Caco-2 (cell line): ENCODE measurements around the gene FOXRED1. TPM values are rescaled to one million over a fixed set of nuclear protein-coding genes. Genes with fewer than 3 reads are reported as not detected.
A peak's percentile ranks its signal among the peaks of the same experiment; 100 is the strongest.

Experiments
- BruUV-seq: library from RNA; stranded (reverse); fragments of 400-500 nt; replicated peaks from 2 replicates; lab custom pipeline; 2021; lab: Mats Ljungman, UMichigan
- CTCF ChIA-PET: fragments of 300-600 bp; sonication (Branson Sonifier 250); formaldehyde crosslinking; loops from one replicate; lab custom pipeline; 2022; ENCODE audit warnings: antibody characterized with exemption; lab: Charles Lee
- POLR2A ChIA-PET: fragments of 300-600 bp; sonication (Branson Sonifier 250); formaldehyde crosslinking; loops from one replicate; lab custom pipeline; 2022; ENCODE audit warnings: antibody characterized with exemption; lab: Charles Lee
- DNase-seq, 2 experiments: peaks; one replicate each; pipeline versions ENCODE4 v3.0.0 to v3.0.0-alpha.2; 2020 to 2022
- H3K27me3 ChIP-seq: replicated peaks from 2 replicates; pipeline ENCODE4 v1.6.0; 2011; ENCODE audit warnings: low read length; ENCODE audit not compliant: control insufficient read depth, insufficient read depth
- H3K36me3 ChIP-seq: 2 replicates; pipeline ENCODE4 v1.5.1; 2011; ENCODE audit warnings: low read length; ENCODE audit not compliant: control insufficient read depth, insufficient read depth
- H3K4me1 ChIP-seq: fragments of 250-450 bp; sonication (Bioruptor Pico); 2 replicates; pipeline ENCODE4 v1.5.1; 2020; ENCODE audit warnings: mild to moderate bottlenecking
- H3K4me3 ChIP-seq: 2 replicates; pipeline ENCODE4 v1.5.1; 2011; ENCODE audit warnings: low read depth, mild to moderate bottlenecking, control low read depth, low read length
- H3K9me3 ChIP-seq: fragments of 250-450 bp; sonication (Bioruptor Pico); 2 replicates; pipeline ENCODE4 v1.5.1; 2020; ENCODE audit warnings: mild to moderate bottlenecking, moderate library complexity
- H3K27ac Mint-ChIP-seq: one replicate; pipeline ENCODE4 v1.8.0; 2022; ENCODE audit warnings: mixed read lengths; ENCODE audit not compliant: unreplicated experiment
- H3K27me3 Mint-ChIP-seq: one replicate; pipeline ENCODE4 v1.8.0; 2022; ENCODE audit warnings: mixed read lengths; ENCODE audit not compliant: insufficient read depth, unreplicated experiment
- H3K36me3 Mint-ChIP-seq: one replicate; pipeline ENCODE4 v1.8.0; 2022; ENCODE audit warnings: mild to moderate bottlenecking, mixed read lengths; ENCODE audit not compliant: insufficient read depth, unreplicated experiment
- H3K4me1 Mint-ChIP-seq: one replicate; pipeline ENCODE4 v1.8.0; 2022; ENCODE audit warnings: low read depth, mixed read lengths; ENCODE audit not compliant: unreplicated experiment
- H3K4me3 Mint-ChIP-seq: one replicate; pipeline ENCODE4 v1.8.0; 2022; ENCODE audit warnings: mild to moderate bottlenecking, moderate library complexity, mixed read lengths; ENCODE audit not compliant: unreplicated experiment
- H3K9me3 Mint-ChIP-seq: one replicate; pipeline ENCODE4 v1.8.0; 2022; ENCODE audit warnings: mixed read lengths; ENCODE audit not compliant: unreplicated experiment
- intact Hi-C: fragments of 100-400 bp; cut with micrococcal nuclease; formaldehyde crosslinking; loops from one replicate; pipeline ENCODE4 v1.10.0; 2022; ENCODE audit not compliant: unreplicated experiment
- total RNA-seq: library from RNA; stranded (reverse); gene quantifications from 2 replicates; pipeline ENCODE4 v1.2.3, GENCODE V29; 2022
- TF ChIP-seq, protein P1 (sequence below), 2 experiments: fragments of 200-600 bp in 1 of 2; IDR thresholded peaks; 1 replicate in 1 of 2; 2 replicates in 1 of 2; pipeline versions ENCODE4 v1.5.1 to v1.8.0; 2011 to 2022; ENCODE audit warnings: antibody characterized with exemption in 1 of 2, control low read depth in 1 of 2, inconsistent platforms in 1 of 2, low read depth in 1 of 2, low read length in 1 of 2, mild to moderate bottlenecking in 1 of 2, moderate library complexity in 1 of 2; ENCODE audit not compliant: insufficient read depth in 1 of 2, severe bottlenecking in 1 of 2, unreplicated experiment in 1 of 2

Gene FOXRED1
- total RNA-seq, 1 experiment from 2014 or later, result 91.7 TPM

DNA sequence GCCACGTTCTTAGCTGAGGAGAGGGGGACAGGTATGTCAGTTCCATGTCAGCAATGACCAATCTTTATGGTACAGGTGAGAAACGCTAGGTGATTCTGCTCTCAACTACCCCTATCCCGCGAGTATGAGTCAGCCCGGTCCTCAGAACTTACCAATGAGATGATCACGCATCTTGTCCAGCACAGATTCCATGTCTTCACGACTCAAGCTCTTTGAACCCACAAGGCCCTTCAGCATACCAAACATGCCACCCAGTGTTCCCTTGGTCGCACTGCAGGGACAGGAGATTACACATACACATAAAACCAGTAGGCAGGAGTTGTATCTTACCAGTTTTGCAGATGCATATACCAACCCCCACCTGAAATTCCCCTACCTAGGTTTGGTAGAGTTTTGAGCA is 3.1 kb upstream of the FOXRED1 start:
- H3K36me3 ChIP-seq, result peaks cover 12% of the 10 kb centered on the region
- BruUV-seq, result no TSS peak
- Mint-ChIP-seq H3K27me3 (no peaks in the 10 kb centered on the region), H3K4me3 (no peak overlapping the region), H3K9me3 (no peaks in the 10 kb centered on the region), H3K36me3 (peaks cover 94% of the 10 kb centered on the region), H3K4me1 (peaks cover 11% of the 10 kb centered on the region), H3K27ac (peak overlapping the region; percentile 30)
- peaks cover 6% of the 10 kb centered on the region for H3K4me1 ChIP-seq
- POLR2A ChIA-PET, result interaction anchor here (0.6 kb wide), 1 partner anchor 54 kb away, joined by 4 read pairs; the partner anchor contains the start of gene FAM118B
- DNase-seq, result no peak
- TF ChIP-seq, protein P1, sequence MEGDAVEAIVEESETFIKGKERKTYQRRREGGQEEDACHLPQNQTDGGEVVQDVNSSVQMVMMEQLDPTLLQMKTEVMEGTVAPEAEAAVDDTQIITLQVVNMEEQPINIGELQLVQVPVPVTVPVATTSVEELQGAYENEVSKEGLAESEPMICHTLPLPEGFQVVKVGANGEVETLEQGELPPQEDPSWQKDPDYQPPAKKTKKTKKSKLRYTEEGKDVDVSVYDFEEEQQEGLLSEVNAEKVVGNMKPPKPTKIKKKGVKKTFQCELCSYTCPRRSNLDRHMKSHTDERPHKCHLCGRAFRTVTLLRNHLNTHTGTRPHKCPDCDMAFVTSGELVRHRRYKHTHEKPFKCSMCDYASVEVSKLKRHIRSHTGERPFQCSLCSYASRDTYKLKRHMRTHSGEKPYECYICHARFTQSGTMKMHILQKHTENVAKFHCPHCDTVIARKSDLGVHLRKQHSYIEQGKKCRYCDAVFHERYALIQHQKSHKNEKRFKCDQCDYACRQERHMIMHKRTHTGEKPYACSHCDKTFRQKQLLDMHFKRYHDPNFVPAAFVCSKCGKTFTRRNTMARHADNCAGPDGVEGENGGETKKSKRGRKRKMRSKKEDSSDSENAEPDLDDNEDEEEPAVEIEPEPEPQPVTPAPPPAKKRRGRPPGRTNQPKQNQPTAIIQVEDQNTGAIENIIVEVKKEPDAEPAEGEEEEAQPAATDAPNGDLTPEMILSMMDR (IDR thresholded peaks at IDR 0.05; ENCODE audit: insufficient read depth in 1 of 2, low read depth in 1 of 2, low read length in 1 of 2, severe bottlenecking in 1 of 2, unreplicated experiment in 1 of 2), result no peak
- intact Hi-C loops, result loop anchor here (5.0 to 10.0 kb wide), 2 partner anchors 344 to 671 kb away; partner anchors contain the start of gene STT3A
- no peaks in the 10 kb centered on the region for H3K27me3 ChIP-seq
- no peaks in the 10 kb centered on the region for H3K9me3 ChIP-seq
- CTCF ChIA-PET, result interaction anchor here (0.6 kb wide), 1 partner anchor 333 kb away, joined by 3 read pairs; no protein-coding TSS in a partner anchor
- no peak overlapping the region for H3K4me3 ChIP-seq

DNA sequence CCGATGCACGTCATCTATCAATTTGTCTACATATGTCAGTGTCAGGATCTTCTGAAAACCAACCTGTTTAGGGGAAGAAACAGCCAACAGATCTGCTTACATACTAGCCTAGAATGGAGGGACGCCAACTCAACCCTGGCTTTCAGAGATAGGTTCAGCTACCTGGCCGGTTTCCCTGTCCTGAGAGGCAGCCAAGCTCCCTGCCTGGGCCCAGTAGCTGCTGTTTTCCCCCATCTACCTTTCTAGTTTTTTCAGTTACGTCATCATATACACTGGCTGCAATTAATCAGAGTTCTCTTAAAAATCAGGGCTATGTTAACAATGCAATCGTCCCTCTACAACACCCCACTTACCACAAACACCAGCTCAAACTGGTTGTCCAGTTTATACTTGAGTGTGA is 1.3 kb upstream of the FOXRED1 start:
- H3K4me3 Mint-ChIP-seq, result peak overlapping the region; percentile 91
- peaks cover 11% of the 10 kb centered on the region for H3K4me1 Mint-ChIP-seq
- Histone ChIP-seq H3K27me3 (no peaks in the 10 kb centered on the region), H3K36me3 (peaks cover 12% of the 10 kb centered on the region), H3K4me1 (peaks cover 6% of the 10 kb centered on the region), H3K4me3 (peak overlapping the region; percentile 93), H3K9me3 (no peaks in the 10 kb centered on the region)
- intact Hi-C loops, result loop anchor here (1.0 to 10.0 kb wide), 4 partner anchors 56 to 673 kb away; partner anchors contain the start of genes CDON, FAM118B, RPUSD4 and STT3A
- no peak for DNase-seq
- H3K9me3 Mint-ChIP-seq, result no peaks in the 10 kb centered on the region
- H3K36me3 Mint-ChIP-seq, result peaks cover 83% of the 10 kb centered on the region
- H3K27ac Mint-ChIP-seq, result peak overlapping the region; percentile 91
- BruUV-seq, result TSS peak; percentile 49
- CTCF ChIA-PET, result no interaction called here
- no peaks in the 10 kb centered on the region for H3K27me3 Mint-ChIP-seq
- POLR2A ChIA-PET, result no interaction called here
- TF ChIP-seq, protein P1 (IDR thresholded peaks at IDR 0.05; ENCODE audit: insufficient read depth in 1 of 2, low read depth in 1 of 2, low read length in 1 of 2, severe bottlenecking in 1 of 2, unreplicated experiment in 1 of 2), result no peak

DNA sequence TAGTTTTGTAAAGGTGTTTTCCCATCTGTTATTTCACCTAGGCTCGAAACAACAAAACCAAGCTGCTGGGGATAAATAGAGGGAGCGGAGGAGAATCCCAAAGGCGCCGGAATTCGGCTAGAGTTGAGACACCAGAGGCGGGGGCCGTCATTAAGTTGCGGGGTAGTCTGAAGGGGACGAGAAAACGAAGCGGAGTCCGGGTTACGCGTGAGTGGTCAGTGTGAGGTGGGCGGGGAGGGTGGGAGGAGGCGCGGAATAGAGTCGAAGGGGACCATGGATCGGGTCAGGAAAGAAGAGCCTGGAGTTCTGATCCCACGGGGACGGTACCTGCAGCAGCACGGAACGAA is 620 bp upstream of the FOXRED1 start:
- H3K4me3 Mint-ChIP-seq, result peak overlapping the region; percentile 91
- peaks cover 11% of the 10 kb centered on the region for H3K4me1 Mint-ChIP-seq
- CTCF ChIA-PET, result no interaction called here
- H3K27ac Mint-ChIP-seq, result peak overlapping the region; percentile 91
- no peaks in the 10 kb centered on the region for H3K27me3 ChIP-seq
- intact Hi-C loops, result loop anchor here (1.0 to 10.0 kb wide), 4 partner anchors 57 to 674 kb away; partner anchors contain the start of genes CDON, FAM118B, RPUSD4 and STT3A
- POLR2A ChIA-PET, result interaction anchor here (0.5 to 1.4 kb wide), 4 partner anchors 14 to 284 kb away, joined by 4 to 14 read pairs (median 6); partner anchors contain the start of genes DCPS, FAM118B, RPUSD4 and TIRAP
- peaks cover 6% of the 10 kb centered on the region for H3K4me1 ChIP-seq
- peak overlapping the region; percentile 93 for H3K4me3 ChIP-seq
- no TSS peak for BruUV-seq
- TF ChIP-seq, protein P1 (IDR thresholded peaks at IDR 0.05; ENCODE audit: insufficient read depth in 1 of 2, low read depth in 1 of 2, low read length in 1 of 2, severe bottlenecking in 1 of 2, unreplicated experiment in 1 of 2), result no peak
- no peaks in the 10 kb centered on the region for H3K27me3 Mint-ChIP-seq
- peaks cover 83% of the 10 kb centered on the region for H3K36me3 Mint-ChIP-seq
- DNase-seq, result no peak
- peaks cover 13% of the 10 kb centered on the region for H3K36me3 ChIP-seq
- no peaks in the 10 kb centered on the region for H3K9me3 ChIP-seq
- no peaks in the 10 kb centered on the region for H3K9me3 Mint-ChIP-seq
